ENCODE results near the gene HLA-DOB. TPM values are rescaled to one million over a fixed set of nuclear protein-coding genes. Genes with fewer than 3 reads are reported as not detected.

The HLA-DOB gene
- total and polyA plus RNA-seq, 2 of the 13 experiments (the other 11 are each of a cell fraction or from before 2014, with no cell fraction given), result not detected

GRCh38 chr6:32827025-32827424, 10.2 kb upstream of the HLA-DOB start:
- H3K4me3 ChIP-seq (replicated peaks in 1 of 3; ENCODE audit: insufficient read depth in 1 of 3, low read depth in 2 of 3, low read length in 3 of 3), result no peak overlapping the region
- POLR2A ChIA-PET, result interaction anchor here (1.7 kb wide), 1 partner anchor 11 kb away, joined by 6 read pairs; the partner anchor contains the start of gene TAP2
- no peak overlapping the region for H3K27ac ChIP-seq (ENCODE audit: extremely low read length, insufficient read depth, low read length)
- CTCF ChIA-PET (ENCODE audit: low intra/inter-chr PET ratio, low total read pairs), result no interaction called here
- H3K36me3 ChIP-seq (replicated peaks in 1 of 2; ENCODE audit: control insufficient read depth in 1 of 2, insufficient read depth in 2 of 2, low read length in 2 of 2), result peaks cover 9 to 26% of the 10 kb centered on the region in 2 experiments; a peak in 4 of 5 replicates
- no peaks in the 10 kb centered on the region for H3K27me3 ChIP-seq (ENCODE audit: control insufficient read depth in 1 of 2, insufficient read depth in 2 of 2, low read length in 2 of 2)
- H3K9ac ChIP-seq (ENCODE audit: insufficient read depth, low read depth, low read length), result no peak overlapping the region
- intact Hi-C loops (cut with micrococcal nuclease; ENCODE audit: unreplicated experiment), result no loop called here
- H4K20me1 ChIP-seq (ENCODE audit: insufficient read depth, low read length), result no peaks in the 10 kb centered on the region
- WGBS (ENCODE audit: low lambda C conversion rate), result 88% methylated on average over 3 of the region's 3 CpGs
- DNase-seq (ENCODE audit: low spot score) (no peak), ATAC-seq (no peak), FAIRE-seq (no peak)
- in situ Hi-C loops (cut with HindIII; ENCODE audit: extremely low pct_ligation_motif_present, low pct_unique_long_range_greater_than_20kb), result no loop called here
- no peaks in the 10 kb centered on the region for H3K9me3 ChIP-seq (ENCODE audit: low read length)
- no peak overlapping the region for H3K4me2 ChIP-seq (ENCODE audit: low read depth, low read length)
- H3K4me1 ChIP-seq (ENCODE audit: insufficient read depth, low read length), result no peaks in the 10 kb centered on the region
- no peak overlapping the region for H2AFZ ChIP-seq (ENCODE audit: low read length)
- H3K79me2 ChIP-seq (ENCODE audit: insufficient read depth, low read length), result no peaks in the 10 kb centered on the region
- no TSS peak for BruUV-seq (replicated peaks)
- TF ChIP-seq ZFAT (CRISPR knock-in tag; conservative IDR thresholded peaks at IDR 0.05) (no peak), ZNF530 (CRISPR knock-in tag; IDR thresholded peaks at IDR 0.05; ENCODE audit: low read depth) (no peak), REPIN1 (CRISPR knock-in tag; IDR thresholded peaks at IDR 0.05; ENCODE audit: borderline replicate concordance, low read depth) (no peak), AKNA (CRISPR knock-in tag; IDR thresholded peaks at IDR 0.05; ENCODE audit: borderline replicate concordance) (no peak), RARG (CRISPR knock-in tag; IDR thresholded peaks at IDR 0.05; ENCODE audit: low read depth) (no peak), ZBTB44 (CRISPR knock-in tag; IDR thresholded peaks at IDR 0.05) (no peak), SNAPC4 (CRISPR knock-in tag; IDR thresholded peaks at IDR 0.05) (no peak), ZKSCAN5 (CRISPR knock-in tag; IDR thresholded peaks at IDR 0.05) (no peak), GPN1 (CRISPR knock-in tag; IDR thresholded peaks at IDR 0.05; ENCODE audit: borderline replicate concordance) (no peak), PLRG1 (conservative IDR thresholded peaks at IDR 0.05) (no peak)

Data from HepG2 (cell line).